HG03108 (cell line): ENCODE results near the gene PTPRN.
"Not testable (repeated sequence)": the region's sequence is repeated elsewhere in the genome, so short reads cannot be mapped to it uniquely, and the experiment has no call there.

Experiments used
- ATAC-seq: cut with Tn5 transposase; IDR thresholded peaks from one replicate; pipeline ENCODE4 v1.9.1; 2021; ENCODE audit warnings: moderate library complexity; ENCODE audit not compliant: unreplicated experiment

Gene PTPRN

GRCh38 chr2:219271021-219271420, 38.2 kb downstream of the PTPRN start:
- no peak for ATAC-seq

GRCh38 chr2:219270055-219270372, 39.2 kb downstream of the PTPRN start:
- ATAC-seq, result no peak

GRCh38 chr2:219269362-219270054, 39.7 kb downstream of the PTPRN start:
- ATAC-seq, result no peak

- ATAC-seq, result no peak
Observed at GRCh38 chr2:219268294-219268693, 40.9 kb downstream of the PTPRN start.

DNA sequence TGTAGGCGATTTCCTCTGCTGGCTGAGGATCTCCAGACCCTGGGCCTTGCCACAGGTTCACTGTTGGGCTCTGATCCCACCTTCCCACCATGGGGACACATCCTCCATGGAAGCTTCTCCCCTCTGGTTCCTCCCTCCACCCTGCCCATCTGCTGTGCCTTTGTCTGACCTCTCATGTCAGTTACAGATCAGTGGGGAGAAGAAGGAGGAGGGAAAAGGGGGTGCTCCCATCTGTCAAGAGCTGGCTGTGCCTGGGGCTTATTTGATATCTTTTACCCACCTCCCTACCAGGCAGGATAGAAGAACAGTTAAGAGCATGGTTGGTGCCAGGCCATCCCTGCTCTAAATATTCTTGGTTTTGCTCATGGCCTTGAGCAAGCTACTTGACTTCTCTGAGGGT, 42.3 kb downstream of the PTPRN start:
- ATAC-seq, result no peak

DNA sequence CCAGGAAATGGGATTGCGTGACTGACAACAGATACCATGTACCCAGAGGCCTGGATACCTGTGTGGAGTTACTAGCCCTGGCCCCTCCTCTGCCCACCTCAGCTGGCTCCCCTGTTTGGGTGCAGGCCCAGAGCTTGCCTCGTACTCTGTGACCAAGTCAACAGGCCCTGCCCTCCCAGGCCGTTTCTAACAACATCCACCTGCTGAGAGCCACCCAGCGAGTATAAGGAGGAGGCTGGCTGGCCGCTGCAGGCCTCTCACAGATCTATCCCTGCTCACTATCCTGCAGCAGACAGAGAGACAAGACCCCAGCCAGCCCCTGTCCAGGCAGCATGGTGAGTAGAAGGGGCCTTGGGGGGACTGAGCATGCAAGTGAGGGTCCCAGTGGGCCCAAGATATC, 43.0 kb downstream of the PTPRN start:
- no peak for ATAC-seq

DNA sequence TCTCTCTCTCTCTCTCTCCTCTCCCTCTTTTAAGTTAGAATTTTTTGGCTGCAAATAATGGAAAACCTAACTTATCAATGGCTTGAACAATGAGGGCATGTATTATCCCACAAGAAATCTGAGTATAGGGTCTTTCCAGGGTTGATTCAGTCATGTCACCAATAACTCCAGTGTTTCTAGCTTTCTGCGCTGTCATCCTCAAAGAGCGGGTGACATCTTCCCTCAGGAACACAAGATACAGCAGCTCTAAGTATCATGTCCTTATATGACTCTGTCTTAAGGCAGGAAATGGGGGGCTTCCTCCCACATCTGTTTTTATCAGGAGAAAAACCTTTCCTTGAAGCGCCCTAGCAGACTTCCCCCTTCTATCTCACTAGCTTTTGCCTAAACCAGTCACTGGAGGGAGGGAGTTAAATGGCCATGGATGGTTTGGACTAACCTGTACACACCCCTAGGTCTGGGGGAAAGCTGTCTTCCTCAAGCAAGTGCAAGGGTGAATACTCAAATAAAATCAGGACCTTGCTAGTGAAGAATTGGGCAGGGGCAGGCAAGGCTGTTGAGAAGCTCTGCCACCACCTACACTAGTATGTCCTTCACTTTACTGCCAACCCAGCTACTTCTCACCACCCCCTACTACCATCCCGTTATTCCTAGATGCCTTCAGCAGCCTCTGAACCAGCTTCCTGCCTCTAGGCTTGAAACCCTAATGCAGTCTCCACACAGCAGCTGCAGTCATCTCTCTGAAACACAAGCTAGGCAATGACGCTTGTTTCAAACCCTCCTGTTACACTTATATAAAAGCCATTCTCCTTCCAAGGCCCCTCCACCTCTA, 48.0 kb downstream of the PTPRN start:
- ATAC-seq, result no peak

- ATAC-seq, result not testable (repeated sequence)
Observed at GRCh38 chr2:219258942-219259341, 50.3 kb downstream of the PTPRN start.

DNA sequence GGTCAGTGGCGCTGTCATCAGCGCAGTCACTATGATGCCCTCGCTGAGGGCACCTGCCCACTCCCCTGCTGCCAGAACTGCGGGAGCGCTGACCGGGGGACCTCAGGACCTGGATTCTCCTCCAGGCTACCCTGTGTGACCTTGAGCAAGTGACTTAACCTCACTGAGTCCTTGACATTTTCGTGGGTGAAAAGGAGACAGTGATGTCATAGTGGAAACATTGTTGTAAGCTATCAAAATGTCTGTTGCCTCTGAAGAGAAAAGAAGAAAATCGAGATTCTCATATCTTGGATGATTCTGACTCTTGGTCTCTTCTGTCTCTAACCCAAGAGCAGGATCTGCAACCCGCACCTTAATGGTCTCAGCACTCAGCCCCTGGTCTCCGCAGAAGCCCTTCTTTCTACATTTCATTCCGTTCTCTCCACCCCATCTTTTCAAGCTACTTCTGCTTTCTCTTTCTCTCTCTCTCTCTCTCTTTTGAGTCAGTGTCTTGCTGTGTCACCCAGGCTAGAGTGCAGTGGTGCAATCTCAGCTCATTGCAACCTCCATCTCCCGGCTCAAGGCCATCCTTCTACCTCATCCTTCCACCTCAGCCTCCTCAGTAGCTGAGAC, 54.5 kb downstream of the PTPRN start:
- ATAC-seq, result peak; percentile 14

GRCh38 chr2:219253753-219254589, 55.2 kb downstream of the PTPRN start, which contains the start of gene TUBA4A:
TSS of gene TUBA4A (minus strand) at chr2:219253918. CDS start at chr2:219253858, 60 bp downstream.
- peak; percentile 41 for ATAC-seq

- ATAC-seq, result no peak
Observed at GRCh38 chr2:219252900-219253752, 56.1 kb downstream of the PTPRN start, which contains the start of gene TUBA4B. TSS of gene TUBA4B (plus strand) at chr2:219253243. CDS start at chr2:219253408, 165 bp downstream.

DNA sequence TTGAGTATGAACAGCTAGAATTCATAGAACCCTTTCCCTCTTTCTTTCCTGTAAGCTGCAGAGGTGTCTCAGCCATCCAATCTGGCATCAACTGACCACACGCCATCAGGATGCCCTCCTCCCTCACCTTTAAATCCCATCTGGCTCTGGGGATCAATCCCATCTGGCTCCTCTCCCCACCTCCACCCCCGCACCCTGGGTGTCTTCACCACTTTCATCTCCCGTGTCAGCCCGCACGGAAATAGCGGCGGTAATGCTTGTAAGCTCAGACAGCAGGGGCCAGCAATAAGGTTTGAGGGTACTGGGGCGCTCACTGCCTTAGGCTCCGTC, 56.7 kb downstream of the PTPRN start:
- ATAC-seq, result no peak

- no peak for ATAC-seq
Observed at GRCh38 chr2:219252084-219252483, 57.1 kb downstream of the PTPRN start.

- no peak for ATAC-seq
Observed at GRCh38 chr2:219251656-219252055, 57.5 kb downstream of the PTPRN start.

- no peak for ATAC-seq
Observed at GRCh38 chr2:219250049-219250781, 59.0 kb downstream of the PTPRN start.

DNA sequence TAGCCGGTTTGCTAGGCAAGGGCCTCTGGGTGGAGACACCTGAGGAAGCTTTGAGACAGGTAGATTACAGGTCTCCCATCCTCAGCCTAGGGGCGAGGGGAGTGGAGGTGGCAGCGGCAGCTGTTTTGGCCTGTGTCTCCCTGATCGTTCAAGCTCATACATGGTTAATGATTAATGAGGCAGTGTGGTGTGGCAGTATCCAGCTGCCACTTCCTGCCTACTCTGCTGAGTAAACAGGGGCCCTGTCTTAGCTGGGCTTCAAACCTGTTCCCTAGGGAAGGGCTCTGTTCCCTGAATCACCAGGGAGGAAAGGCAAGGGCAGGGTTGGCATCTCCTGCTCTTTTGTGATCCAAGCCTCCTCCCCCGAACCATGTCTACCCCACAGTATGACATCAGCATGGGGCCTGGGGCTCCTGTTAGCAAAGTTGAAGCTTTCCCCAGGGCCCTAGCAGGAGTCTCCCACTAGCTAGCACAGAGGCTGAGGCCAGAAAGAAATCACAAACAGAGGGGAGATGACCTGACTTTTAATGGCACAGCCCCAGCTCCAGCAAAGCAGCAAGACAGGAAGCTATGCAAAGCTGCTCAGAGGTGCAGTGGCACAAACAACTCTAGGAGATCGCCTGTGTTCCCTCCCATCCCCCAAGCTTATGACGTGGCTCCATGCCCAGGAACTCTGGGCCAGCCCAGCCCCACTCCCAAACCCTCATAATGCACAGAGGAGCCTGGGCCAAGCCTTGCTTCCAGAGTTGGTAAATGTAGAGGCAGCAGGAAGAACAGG, 59.8 kb downstream of the PTPRN start:
- ATAC-seq, result peak; percentile 44

GRCh38 chr2:219248845-219249202, 60.4 kb downstream of the PTPRN start:
- no peak for ATAC-seq

- peak; percentile 20 for ATAC-seq
Observed at GRCh38 chr2:219247678-219248642, 61.2 kb downstream of the PTPRN start.
